SU-DHL-6 (cell line): Measurements from ENCODE around the gene ZBTB47.

Source experiments
- EZH2phosphoT487 ChIP-seq: fragments of 200-600 bp; sonication (generic), shearing (Covaris generic); conservative IDR thresholded peaks from 2 replicates; pipeline ENCODE4 v1.6.1; 2018; ENCODE audit warnings: mild to moderate bottlenecking, antibody characterized with exemption, low read length, moderate library complexity, mixed read lengths
- TF ChIP-seq, protein P1 (sequence below): fragments of 200-600 bp; sonication (generic); IDR thresholded peaks from one replicate; pipeline ENCODE4 v1.5.1; 2017; ENCODE audit warnings: antibody characterized with exemption, mild to moderate bottlenecking, low read length, moderate library complexity; ENCODE audit not compliant: insufficient read depth, poor library complexity, severe bottlenecking

- TF ChIP-seq, protein P1, sequence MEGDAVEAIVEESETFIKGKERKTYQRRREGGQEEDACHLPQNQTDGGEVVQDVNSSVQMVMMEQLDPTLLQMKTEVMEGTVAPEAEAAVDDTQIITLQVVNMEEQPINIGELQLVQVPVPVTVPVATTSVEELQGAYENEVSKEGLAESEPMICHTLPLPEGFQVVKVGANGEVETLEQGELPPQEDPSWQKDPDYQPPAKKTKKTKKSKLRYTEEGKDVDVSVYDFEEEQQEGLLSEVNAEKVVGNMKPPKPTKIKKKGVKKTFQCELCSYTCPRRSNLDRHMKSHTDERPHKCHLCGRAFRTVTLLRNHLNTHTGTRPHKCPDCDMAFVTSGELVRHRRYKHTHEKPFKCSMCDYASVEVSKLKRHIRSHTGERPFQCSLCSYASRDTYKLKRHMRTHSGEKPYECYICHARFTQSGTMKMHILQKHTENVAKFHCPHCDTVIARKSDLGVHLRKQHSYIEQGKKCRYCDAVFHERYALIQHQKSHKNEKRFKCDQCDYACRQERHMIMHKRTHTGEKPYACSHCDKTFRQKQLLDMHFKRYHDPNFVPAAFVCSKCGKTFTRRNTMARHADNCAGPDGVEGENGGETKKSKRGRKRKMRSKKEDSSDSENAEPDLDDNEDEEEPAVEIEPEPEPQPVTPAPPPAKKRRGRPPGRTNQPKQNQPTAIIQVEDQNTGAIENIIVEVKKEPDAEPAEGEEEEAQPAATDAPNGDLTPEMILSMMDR: no peak
- TF ChIP-seq EZH2phosphoT487: no peak
These were observed 40.9 kb downstream of the ZBTB47 start for GRCh38 chr3:42694366-42694765.
